IPS-15b (cell line): Measurements from ENCODE around the gene MTIF2.
A peak's percentile ranks its signal among the peaks of the same experiment; 100 is the strongest.
"Not testable (repeated sequence)": the region's sequence is repeated elsewhere in the genome, so short reads cannot be mapped to it uniquely, and the experiment has no call there.

ENCODE experiments used
- H3K27me3 ChIP-seq: one replicate; pipeline ENCODE4 v1.6.1; 2013; ENCODE audit warnings: low read length; ENCODE audit not compliant: control insufficient read depth, insufficient read depth
- H3K36me3 ChIP-seq: one replicate; pipeline ENCODE4 v1.6.1; 2013; ENCODE audit warnings: low read length; ENCODE audit not compliant: control insufficient read depth, insufficient read depth
- H3K4me1 ChIP-seq: one replicate; pipeline ENCODE4 v1.6.1; 2013; ENCODE audit warnings: mild to moderate bottlenecking, low read length; ENCODE audit not compliant: control insufficient read depth, insufficient read depth
- H3K4me3 ChIP-seq: one replicate; pipeline ENCODE4 v1.5.1; 2013; ENCODE audit warnings: low read depth, low read length
- H3K9ac ChIP-seq: one replicate; pipeline ENCODE4 v1.6.1; 2013; ENCODE audit warnings: low read depth, mild to moderate bottlenecking, low read length
- H3K9me3 ChIP-seq: one replicate; pipeline ENCODE4 v1.6.1; 2013; ENCODE audit warnings: mild to moderate bottlenecking, low read length; ENCODE audit not compliant: control insufficient read depth, insufficient read depth

The MTIF2 gene, protein sequence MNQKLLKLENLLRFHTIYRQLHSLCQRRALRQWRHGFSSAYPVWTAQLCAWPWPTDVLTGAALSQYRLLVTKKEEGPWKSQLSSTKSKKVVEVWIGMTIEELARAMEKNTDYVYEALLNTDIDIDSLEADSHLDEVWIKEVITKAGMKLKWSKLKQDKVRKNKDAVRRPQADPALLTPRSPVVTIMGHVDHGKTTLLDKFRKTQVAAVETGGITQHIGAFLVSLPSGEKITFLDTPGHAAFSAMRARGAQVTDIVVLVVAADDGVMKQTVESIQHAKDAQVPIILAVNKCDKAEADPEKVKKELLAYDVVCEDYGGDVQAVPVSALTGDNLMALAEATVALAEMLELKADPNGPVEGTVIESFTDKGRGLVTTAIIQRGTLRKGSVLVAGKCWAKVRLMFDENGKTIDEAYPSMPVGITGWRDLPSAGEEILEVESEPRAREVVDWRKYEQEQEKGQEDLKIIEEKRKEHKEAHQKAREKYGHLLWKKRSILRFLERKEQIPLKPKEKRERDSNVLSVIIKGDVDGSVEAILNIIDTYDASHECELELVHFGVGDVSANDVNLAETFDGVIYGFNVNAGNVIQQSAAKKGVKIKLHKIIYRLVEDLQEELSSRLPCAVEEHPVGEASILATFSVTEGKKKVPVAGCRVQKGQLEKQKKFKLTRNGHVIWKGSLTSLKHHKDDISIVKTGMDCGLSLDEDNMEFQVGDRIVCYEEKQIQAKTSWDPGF

DNA sequence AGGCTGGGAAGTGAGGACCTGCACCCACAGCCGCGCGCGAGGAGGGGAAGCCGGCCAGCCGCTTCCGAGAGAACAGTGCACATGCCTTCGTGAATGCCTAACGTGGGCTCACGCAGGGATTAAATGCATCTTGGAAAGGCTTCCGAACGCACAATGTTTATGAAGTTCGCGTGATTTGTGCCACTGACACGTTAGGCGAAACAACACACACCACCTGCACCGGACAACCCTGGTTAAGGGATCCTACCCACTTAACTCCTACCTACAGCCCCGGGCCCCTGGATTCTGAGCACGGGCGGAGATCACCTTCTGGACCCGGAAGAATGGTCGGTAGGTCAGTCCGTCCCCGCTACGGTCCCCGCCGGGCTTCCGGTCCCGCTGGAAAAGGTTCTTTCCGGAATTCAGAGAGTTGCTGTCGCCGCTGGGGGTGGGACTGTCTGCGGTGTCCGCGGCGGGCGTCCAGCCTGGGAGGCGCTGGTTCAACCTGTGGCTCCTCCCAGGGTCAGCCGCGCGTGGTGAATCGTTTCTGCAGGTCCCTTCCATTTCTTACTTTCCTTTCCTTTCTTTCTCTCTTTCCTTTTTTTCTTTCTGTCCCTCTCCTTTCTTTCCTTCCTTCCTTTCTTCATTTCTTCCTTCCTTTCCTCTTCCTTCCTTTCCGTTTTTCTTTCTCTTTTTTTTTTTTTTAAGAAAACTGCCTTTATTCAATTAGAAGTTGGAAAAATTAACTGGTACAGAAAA is at the start of gene MTIF2:
MTIF2 (minus strand) TSS at position 325 of the 738 bp plus-strand sequence. CDS start 5,373 bp downstream, outside the sequence.
- no peaks in the 10 kb centered on the region for H3K36me3 ChIP-seq
- H3K9me3 ChIP-seq, result no peaks in the 10 kb centered on the region
- no peaks in the 10 kb centered on the region for H3K27me3 ChIP-seq
- peak within 1 kb of the TSS; percentile 88 for H3K4me3 ChIP-seq
- peak within 1 kb of the TSS; percentile 82 for H3K9ac ChIP-seq
- H3K4me1 ChIP-seq, result no peaks in the 10 kb centered on the region

DNA sequence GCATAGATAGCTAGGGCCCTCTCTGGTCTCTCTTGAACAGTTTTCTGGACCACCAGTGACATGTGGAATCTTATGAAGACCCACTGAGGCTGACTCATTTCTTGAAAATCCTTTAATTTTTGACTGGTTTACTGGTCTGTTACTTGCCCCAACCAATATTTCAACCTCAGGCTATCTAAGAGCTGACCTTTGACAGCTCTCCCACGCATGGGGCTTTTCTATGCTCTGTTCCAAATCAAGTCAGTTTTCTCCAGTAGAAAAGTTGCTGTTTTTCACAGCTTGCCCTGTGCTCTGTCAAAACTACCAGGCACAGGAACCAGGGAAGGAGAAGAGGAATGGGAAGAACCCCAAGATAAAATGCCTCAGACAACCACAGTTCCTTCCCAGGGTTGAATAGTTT is 46.0 kb upstream of the MTIF2 start:
- no peaks in the 10 kb centered on the region for H3K27me3 ChIP-seq
- H3K36me3 ChIP-seq, result peaks cover 6% of the 10 kb centered on the region
- no peaks in the 10 kb centered on the region for H3K9me3 ChIP-seq
- H3K4me3 ChIP-seq, result no peak overlapping the region
- no peaks in the 10 kb centered on the region for H3K4me1 ChIP-seq
- no peak overlapping the region for H3K9ac ChIP-seq

DNA sequence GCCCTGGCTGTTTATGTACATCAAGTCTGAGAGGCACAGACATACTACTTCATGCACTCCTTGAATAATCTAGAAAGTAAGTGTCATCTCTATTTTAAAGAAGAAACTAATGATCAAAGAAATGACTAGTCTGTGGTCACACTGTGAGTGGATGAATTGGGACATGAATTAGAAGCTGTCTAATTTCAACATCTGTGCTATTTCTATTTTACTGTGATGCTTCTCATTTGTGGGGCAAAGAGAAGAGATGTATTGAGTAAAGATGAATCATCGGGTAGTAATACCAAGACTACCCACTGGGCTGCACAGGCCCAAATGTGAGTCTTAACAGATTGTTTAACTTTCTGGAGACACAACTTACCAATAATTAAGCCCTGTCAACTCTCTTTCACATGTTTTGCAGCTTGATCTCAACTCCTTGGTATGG is 42.4 kb upstream of the MTIF2 start:
- Histone ChIP-seq H3K4me3 (no peak overlapping the region), H3K9me3 (no peaks in the 10 kb centered on the region), H3K4me1 (no peaks in the 10 kb centered on the region), H3K9ac (no peak overlapping the region), H3K36me3 (peaks cover 6% of the 10 kb centered on the region), H3K27me3 (no peaks in the 10 kb centered on the region)

DNA sequence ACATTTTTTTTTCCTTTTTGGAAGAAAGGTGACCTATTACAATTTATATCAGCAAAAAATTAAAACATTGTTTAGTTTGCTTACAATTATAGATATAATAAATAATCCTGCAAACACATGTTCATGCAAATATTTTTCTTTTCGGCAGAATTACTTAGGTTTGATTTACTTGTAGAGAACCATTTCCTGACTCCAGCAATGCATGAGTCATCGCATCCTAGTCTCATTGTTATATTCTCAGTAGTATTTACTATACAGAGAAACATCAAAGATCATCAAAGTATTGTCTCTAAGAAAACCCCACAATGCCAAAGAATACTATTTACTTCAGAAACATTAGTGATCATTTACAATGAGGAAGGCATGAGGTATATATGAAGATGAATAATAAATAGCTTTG is 40.4 kb upstream of the MTIF2 start:
- Histone ChIP-seq H3K9ac (no peak overlapping the region), H3K27me3 (no peaks in the 10 kb centered on the region), H3K36me3 (peaks cover 3% of the 10 kb centered on the region)

GRCh38 chr2:55302241-55302640 is 33.2 kb upstream of the MTIF2 start:
- Histone ChIP-seq H3K36me3 (peaks cover 9% of the 10 kb centered on the region), H3K9me3 (no peaks in the 10 kb centered on the region), H3K4me3 (no peak overlapping the region), H3K27me3 (no peaks in the 10 kb centered on the region), H3K4me1 (no peaks in the 10 kb centered on the region), H3K9ac (no peak overlapping the region)

More for the DNA sequence above, 40.4 kb upstream of the MTIF2 start:
- Histone ChIP-seq H3K4me3 (no peak overlapping the region), H3K4me1 (no peaks in the 10 kb centered on the region), H3K9me3 (no peaks in the 10 kb centered on the region)

GRCh38 chr2:55301277-55301676 is 32.2 kb upstream of the MTIF2 start:
- H3K27me3 ChIP-seq, result no peaks in the 10 kb centered on the region
- H3K36me3 ChIP-seq, result peaks cover 9% of the 10 kb centered on the region
- H3K4me3 ChIP-seq, result no peak overlapping the region
- no peak overlapping the region for H3K9ac ChIP-seq
- no peaks in the 10 kb centered on the region for H3K4me1 ChIP-seq
- no peaks in the 10 kb centered on the region for H3K9me3 ChIP-seq

DNA sequence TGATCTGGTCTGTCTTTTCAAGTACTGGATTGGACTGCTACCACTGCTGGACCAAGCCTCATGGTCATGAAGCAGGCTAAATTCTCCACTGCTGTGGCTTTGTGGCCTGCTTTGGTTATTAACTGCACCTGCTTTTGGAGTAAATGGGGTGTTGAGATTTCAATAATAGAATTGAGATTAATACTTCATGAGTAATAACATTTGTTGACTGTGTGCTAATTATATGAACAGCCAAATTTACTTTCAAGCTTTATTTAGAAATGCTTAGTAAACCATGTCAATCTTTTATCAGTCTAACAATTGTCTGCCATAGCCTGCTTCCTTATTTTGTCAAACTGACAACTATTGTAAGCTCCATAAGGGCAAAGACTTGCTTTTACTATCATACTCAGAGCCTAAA is 27.4 kb upstream of the MTIF2 start:
- H3K27me3 ChIP-seq, result no peaks in the 10 kb centered on the region
- peaks cover 9% of the 10 kb centered on the region for H3K36me3 ChIP-seq
- H3K9ac ChIP-seq, result no peak overlapping the region
- no peaks in the 10 kb centered on the region for H3K4me1 ChIP-seq
- no peak overlapping the region for H3K4me3 ChIP-seq
- no peaks in the 10 kb centered on the region for H3K9me3 ChIP-seq

DNA sequence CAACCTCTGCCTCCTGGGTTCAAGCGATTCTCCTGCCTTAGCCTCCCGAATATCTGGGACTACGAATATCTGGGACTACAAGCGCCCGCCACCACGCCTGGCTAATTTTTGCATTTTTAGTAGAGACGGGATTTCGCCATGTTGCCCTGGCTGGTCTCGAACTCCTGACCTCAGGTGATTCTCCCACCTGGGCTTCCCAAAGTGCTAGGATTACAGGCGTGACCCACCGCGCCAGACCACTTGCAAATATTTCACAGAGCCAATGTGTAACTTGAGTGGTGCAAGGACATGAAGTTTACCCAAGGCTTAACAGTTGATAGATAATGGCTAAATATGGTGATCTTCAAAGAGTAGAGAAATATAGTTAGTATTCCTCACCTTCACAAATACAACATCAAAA is 14.1 kb upstream of the MTIF2 start:
- peak overlapping the region; percentile 80 for H3K4me3 ChIP-seq

GRCh38 chr2:55282110-55282917 is 13.3 kb upstream of the MTIF2 start:
- Histone ChIP-seq H3K36me3 (peaks cover 3% of the 10 kb centered on the region), H3K27me3 (no peaks in the 10 kb centered on the region), H3K9ac (peak overlapping the region; percentile 93), H3K9me3 (no peaks in the 10 kb centered on the region), H3K4me3 (peak overlapping the region; percentile 80), H3K4me1 (peaks cover 20% of the 10 kb centered on the region)

More for the DNA sequence above, 14.1 kb upstream of the MTIF2 start:
- Histone ChIP-seq H3K4me1 (peaks cover 20% of the 10 kb centered on the region), H3K27me3 (no peaks in the 10 kb centered on the region), H3K36me3 (peaks cover 3% of the 10 kb centered on the region), H3K9ac (no peak overlapping the region), H3K9me3 (no peaks in the 10 kb centered on the region)

GRCh38 chr2:55280851-55281546 is 12.0 kb upstream of the MTIF2 start:
- peaks cover 20% of the 10 kb centered on the region for H3K4me1 ChIP-seq
- H3K9me3 ChIP-seq, H3K36me3 ChIP-seq, H3K9ac ChIP-seq, H3K4me3 ChIP-seq, H3K27me3 ChIP-seq: not testable (repeated sequence)
